HEK293T (cell line): ENCODE data around the gene KIF26B.

Experiments
- BHLHE40 ChIP-seq: fragments of 450-650 bp; IDR thresholded peaks from 2 replicates; pipeline ENCODE4 v1.6.1; 2016; ENCODE audit warnings: mild to moderate bottlenecking, moderate library complexity, borderline replicate concordance
- CTBP1 ChIP-seq: fragments of 450-650 bp; IDR thresholded peaks from 2 replicates; pipeline ENCODE4 v1.6.1; 2016; ENCODE audit warnings: borderline replicate concordance
- FOXK2 ChIP-seq: fragments of 450-650 bp; IDR thresholded peaks from 2 replicates; pipeline ENCODE4 v1.6.1; 2016; ENCODE audit warnings: mild to moderate bottlenecking
- FOXM1 ChIP-seq: fragments of 450-650 bp; IDR thresholded peaks from 2 replicates; pipeline ENCODE4 v1.6.1; 2017; ENCODE audit warnings: mild to moderate bottlenecking, borderline replicate concordance
- HDGF ChIP-seq: fragments of 450-650 bp; IDR thresholded peaks from 2 replicates; pipeline ENCODE4 v1.6.1; 2017; ENCODE audit warnings: antibody characterized with exemption, borderline replicate concordance
- LEF1 ChIP-seq: fragments of 450-650 bp; IDR thresholded peaks from 2 replicates; pipeline ENCODE4 v1.6.1; 2017; ENCODE audit warnings: mild to moderate bottlenecking, borderline replicate concordance
- NFRKB ChIP-seq: fragments of 450-650 bp; IDR thresholded peaks from 2 replicates; pipeline ENCODE4 v1.6.1; 2016; ENCODE audit warnings: mild to moderate bottlenecking, moderate library complexity
- PKNOX1 ChIP-seq: fragments of 450-650 bp; IDR thresholded peaks from 2 replicates; pipeline ENCODE4 v1.6.1; 2016
- TARDBP ChIP-seq: fragments of 450-650 bp; IDR thresholded peaks from 2 replicates; pipeline ENCODE4 v1.6.1; 2016
- ZNF384 ChIP-seq: fragments of 450-650 bp; IDR thresholded peaks from 2 replicates; pipeline ENCODE4 v1.6.1; 2016

GRCh38 chr1:245448975-245449431 lies 294.2 kb downstream of the KIF26B start:
- TF ChIP-seq LEF1 (no peak), FOXM1 (no peak), HDGF (no peak), BHLHE40 (no peak), NFRKB (no peak), PKNOX1 (no peak), TARDBP (no peak), FOXK2 (no peak), ZNF384 (no peak), CTBP1 (no peak)
